H1 (cell line): ENCODE measurements around the gene PGM2. TPM values are rescaled to one million over a fixed set of nuclear protein-coding genes. Genes with fewer than 3 reads are reported as not detected.

Source experiments
- CTCF ChIA-PET: fragments of 300-600 bp; sonication (Branson Sonifier 250); formaldehyde crosslinking; loops from one replicate; lab custom pipeline; 2021; ENCODE audit not compliant: partially characterized antibody; lab: Charles Lee
- POLR2A ChIA-PET: fragments of 300-600 bp; sonication (Branson Sonifier 250); formaldehyde crosslinking; loops from one replicate; lab custom pipeline; 2021; ENCODE audit warnings: inconsistent platforms; ENCODE audit not compliant: partially characterized antibody; lab: Charles Lee
- DNase-seq, 2 experiments: peaks; one replicate each; pipeline versions ENCODE4 v3.0.0 to v3.0.0-alpha.2; 2010 to 2022; ENCODE audit warnings: low spot score in 2 of 2, low read depth in 1 of 2, mixed read lengths in 1 of 2
- FAIRE-seq: peaks from 2 replicates; lab custom pipeline; 2011; peaks lifted over from hg19 to GRCh38; lab: Jason Lieb, UNC
- H2AFZ ChIP-seq: 2 replicates; pipeline ENCODE4 v1.8.1; 2012; ENCODE audit warnings: low read length, inconsistent platforms
- H2AK5ac ChIP-seq: 2 replicates; pipeline ENCODE4 v1.6.1; 2013; ENCODE audit warnings: low read depth, low read length
- H2BK120ac ChIP-seq: replicated peaks from 2 replicates; pipeline ENCODE3; 2013; ENCODE audit warnings: low read depth, low read length, inconsistent platforms
- H2BK12ac ChIP-seq: 2 replicates; pipeline ENCODE4 v1.6.1; 2013; ENCODE audit warnings: low read depth, low read length
- H2BK15ac ChIP-seq: 2 replicates; pipeline ENCODE4 v1.6.1; 2013; ENCODE audit warnings: low read length
- H2BK20ac ChIP-seq: 2 replicates; pipeline ENCODE4 v1.6.1; 2013; ENCODE audit warnings: low read length
- H2BK5ac ChIP-seq: 2 replicates; pipeline ENCODE4 v1.6.1; 2013; ENCODE audit warnings: low read depth, low read length
- H3K14ac ChIP-seq: 2 replicates; pipeline ENCODE4 v1.6.1; 2013; ENCODE audit warnings: inconsistent platforms; ENCODE audit not compliant: insufficient read length
- H3K18ac ChIP-seq: 2 replicates; pipeline ENCODE4 v1.6.1; 2013; ENCODE audit warnings: low read length; ENCODE audit errors: extremely low read depth
- H3K23ac ChIP-seq: 2 replicates; pipeline ENCODE4 v1.6.1; 2013; ENCODE audit warnings: inconsistent platforms; ENCODE audit not compliant: insufficient read length
- H3K23me2 ChIP-seq: 2 replicates; pipeline ENCODE4 v1.6.1; 2013; ENCODE audit warnings: low read depth, low read length
- H3K27ac ChIP-seq: 2 replicates; pipeline ENCODE4 v1.6.1; 2011; ENCODE audit warnings: low read depth, low read length, inconsistent platforms
- H3K27me3 ChIP-seq, 4 experiments: replicated peaks in 1 of 4; 1 replicate in 1 of 4; 2 replicates in 3 of 4; pipeline versions ENCODE4 v1.6.1 to v1.8.1; 2011 to 2013; ENCODE audit warnings: low read length in 3 of 4, mild to moderate bottlenecking in 3 of 4, inconsistent platforms in 2 of 4, mixed read lengths in 2 of 4, moderate library complexity in 1 of 4; ENCODE audit not compliant: control insufficient read depth in 3 of 4, insufficient read depth in 3 of 4; ENCODE audit errors: extremely low read depth in 1 of 4
- H3K36me3 ChIP-seq, 4 experiments: 2 replicates each; pipeline versions ENCODE4 v1.6.1 to v1.8.1; 2011 to 2013; ENCODE audit warnings: mild to moderate bottlenecking in 4 of 4, low read length in 3 of 4, moderate library complexity in 2 of 4, control low read depth in 1 of 4, inconsistent platforms in 1 of 4; ENCODE audit not compliant: insufficient read depth in 4 of 4, control insufficient read depth in 2 of 4
- H3K4ac ChIP-seq: replicated peaks from 2 replicates; pipeline ENCODE3; 2013; ENCODE audit warnings: low read length, low read depth, mixed read lengths, inconsistent platforms; ENCODE audit not compliant: insufficient read length
- H3K4me1 ChIP-seq, 4 experiments: replicated peaks in 1 of 4; 1 replicate in 1 of 4; 2 replicates in 3 of 4; pipeline versions ENCODE4 v1.6.1 to v1.8.1; 2011 to 2013; ENCODE audit warnings: low read length in 3 of 4, inconsistent platforms in 2 of 4, mixed read lengths in 1 of 4; ENCODE audit not compliant: insufficient read depth in 4 of 4, control insufficient read depth in 3 of 4
- H3K4me2 ChIP-seq, 2 experiments: 2 replicates each; pipeline versions ENCODE4 v1.6.1 to v1.8.1; 2011 to 2013; ENCODE audit warnings: low read depth in 2 of 2, low read length in 2 of 2, control low read depth in 1 of 2, inconsistent platforms in 1 of 2, mild to moderate bottlenecking in 1 of 2; ENCODE audit not compliant: insufficient read depth in 1 of 2
- H3K4me3 ChIP-seq, 4 experiments: fragments of 200-600, 300-600 bp in 1 of 4; sonication (generic), shearing (Covaris generic), sonication (Bioruptor Twin) in 1 of 4; 2 replicates each; pipeline versions ENCODE4 v1.5.1 to v1.8.1; 2011 to 2016; ENCODE audit warnings: low read length in 4 of 4, low read depth in 3 of 4, control low read depth in 2 of 4, inconsistent platforms in 2 of 4, mild to moderate bottlenecking in 2 of 4, mixed read lengths in 1 of 4, moderate library complexity in 1 of 4; ENCODE audit not compliant: insufficient read depth in 2 of 4; ENCODE audit errors: extremely low read depth in 1 of 4
- H3K56ac ChIP-seq: replicated peaks from 2 replicates; pipeline ENCODE3; 2013; ENCODE audit warnings: low read depth, mild to moderate bottlenecking, mixed read lengths, low read length, inconsistent platforms; ENCODE audit not compliant: insufficient read length
- H3K79me1 ChIP-seq: 2 replicates; pipeline ENCODE4 v1.6.1; 2013; ENCODE audit warnings: low read depth, low read length, control low read depth
- H3K79me2 ChIP-seq, 2 experiments: 2 replicates each; pipeline versions ENCODE4 v1.6.1 to v1.8.1; 2012 to 2013; ENCODE audit warnings: low read length in 2 of 2, mild to moderate bottlenecking in 2 of 2, inconsistent platforms in 1 of 2; ENCODE audit not compliant: insufficient read depth in 2 of 2, control insufficient read depth in 1 of 2
- H3K9ac ChIP-seq, 4 experiments: replicated peaks in 1 of 4; 1 replicate in 1 of 4; 2 replicates in 3 of 4; pipeline versions ENCODE4 v1.6.1 to v1.8.1; 2011 to 2013; ENCODE audit warnings: low read depth in 3 of 4, low read length in 3 of 4, control low read depth in 2 of 4, mild to moderate bottlenecking in 2 of 4, moderate library complexity in 2 of 4, inconsistent platforms in 1 of 4; ENCODE audit errors: extremely low read depth in 1 of 4
- H3K9me3 ChIP-seq, 2 experiments: 2 replicates each; pipeline versions ENCODE4 v1.6.1 to v1.8.1; 2012 to 2013; ENCODE audit warnings: mild to moderate bottlenecking in 2 of 2, moderate library complexity in 2 of 2, control low read depth in 1 of 2, inconsistent platforms in 1 of 2, low read depth in 1 of 2, low read length in 1 of 2, mixed read lengths in 1 of 2; ENCODE audit not compliant: insufficient read depth in 2 of 2
- H4K20me1 ChIP-seq, 2 experiments: replicated peaks in 1 of 2; 2 replicates each; pipeline versions ENCODE3 to v1.8.1; 2011 to 2013; ENCODE audit warnings: inconsistent platforms in 2 of 2, low read length in 2 of 2, mild to moderate bottlenecking in 1 of 2; ENCODE audit not compliant: insufficient read depth in 2 of 2, control insufficient read depth in 1 of 2
- H4K5ac ChIP-seq: 2 replicates; pipeline ENCODE4 v1.6.1; 2013; ENCODE audit warnings: low read length, low read depth, mixed read lengths, inconsistent platforms; ENCODE audit not compliant: insufficient read length
- H4K8ac ChIP-seq: 2 replicates; pipeline ENCODE4 v1.8.0; 2013; ENCODE audit warnings: mild to moderate bottlenecking, moderate library complexity, low read length, inconsistent platforms; ENCODE audit not compliant: insufficient read depth; ENCODE audit errors: extremely low read depth
- H4K91ac ChIP-seq: replicated peaks from 2 replicates; pipeline ENCODE3; 2013; ENCODE audit warnings: low read length, mixed read lengths, inconsistent platforms; ENCODE audit not compliant: insufficient read length
- ATF2 ChIP-seq: IDR thresholded peaks from 2 replicates; pipeline ENCODE4 v1.6.1; 2012; ENCODE audit warnings: low read length, inconsistent platforms
- CBX5 ChIP-seq: fragments of 300-800, 300-1000 bp; sonication (generic); IDR thresholded peaks from 2 replicates; pipeline ENCODE4 v1.7.1; 2016; ENCODE audit warnings: antibody characterized with exemption, low read length, low read depth
- EP300 ChIP-seq, 2 experiments: IDR thresholded peaks; 1 replicate in 1 of 2; 2 replicates in 1 of 2; pipeline ENCODE4 v1.6.1; 2011 to 2012; ENCODE audit warnings: low read depth in 2 of 2, low read length in 2 of 2, mild to moderate bottlenecking in 2 of 2, borderline replicate concordance in 1 of 2, inconsistent platforms in 1 of 2, moderate library complexity in 1 of 2
- GABPA ChIP-seq: IDR thresholded peaks from 2 replicates; pipeline ENCODE4 v1.6.1; 2011; ENCODE audit warnings: mild to moderate bottlenecking, low read length, moderate library complexity, borderline replicate concordance; ENCODE audit not compliant: insufficient read depth
- GTF2F1 ChIP-seq: IDR thresholded peaks from 2 replicates; pipeline ENCODE4 v1.6.1; 2012; ENCODE audit warnings: low read depth, low read length, improper control_type of control experiment, borderline replicate concordance
- JUN ChIP-seq: IDR thresholded peaks from 2 replicates; pipeline ENCODE4 v1.6.1; 2011; ENCODE audit warnings: low read depth, mild to moderate bottlenecking, improper control_type of control experiment, low read length
- NRF1 ChIP-seq: IDR thresholded peaks from 2 replicates; pipeline ENCODE4 v1.6.1; 2011; ENCODE audit warnings: mild to moderate bottlenecking, low read depth, low read length, improper control_type of control experiment
- POLR2A ChIP-seq, 2 experiments: IDR thresholded peaks; 1 replicate in 1 of 2; 2 replicates in 1 of 2; pipeline ENCODE4 v1.6.1; 2011; ENCODE audit warnings: low read depth in 2 of 2, low read length in 2 of 2, mild to moderate bottlenecking in 2 of 2; ENCODE audit errors: control extremely low read depth in 1 of 2
- RFX5 ChIP-seq: IDR thresholded peaks from 2 replicates; pipeline ENCODE4 v1.6.1; 2011; ENCODE audit warnings: low read depth, low read length, improper control_type of control experiment, borderline replicate concordance
- RNF2 ChIP-seq: fragments of 200-900, 300-1000 bp; sonication (generic); IDR thresholded peaks from 2 replicates; pipeline ENCODE4 v1.7.1; 2016; ENCODE audit warnings: borderline replicate concordance, low read depth, mild to moderate bottlenecking, antibody characterized with exemption, low read length; ENCODE audit not compliant: poor library complexity, severe bottlenecking; ENCODE audit errors: missing control alignments
- SAP30 ChIP-seq: fragments of 300-600 bp; sonication (generic); IDR thresholded peaks from 2 replicates; pipeline ENCODE4 v1.7.1; 2012; ENCODE audit warnings: low read length, moderate library complexity, mild to moderate bottlenecking, inconsistent platforms; ENCODE audit not compliant: insufficient read depth, insufficient replicate concordance
- WGBS, 2 experiments: shearing (Covaris generic) in 1 of 2; methylation state at CpG; one replicate each; pipeline versions ENCODE4 v1.1.6 to v1.1.7; 2013 to 2015; ENCODE audit warnings: low lambda C conversion rate in 2 of 2, mixed read lengths in 2 of 2, inconsistent platforms in 1 of 2, low coverage in 1 of 2, missing lambda C conversion rate in 1 of 2; ENCODE audit not compliant: insufficient replicate concordance in 2 of 2, insufficient coverage in 1 of 2, insufficient read length in 1 of 2; ENCODE audit errors: extremely low coverage in 1 of 2, missing lambda C conversion rate in 1 of 2; 5-methylcytosine and 5-hydroxymethylcytosine counted together
- polyA plus RNA-seq, 7 experiments: library from polyadenylated mRNA; depleted of rRNA in 3 of 7; stranded (reverse) in 5 of 7; unstranded in 2 of 7; fragments of >200 nt in 5 of 7; fragments of 200-250 nt in 2 of 7; gene quantifications; 1 replicate in 5 of 7; 2 replicates in 1 of 7; 4 replicates in 1 of 7; pipeline versions ENCODE4 v1.2.1 to v1.2.3, GENCODE V29; 2011 to 2013; ENCODE audit warnings: missing spikeins in 2 of 7, mixed read lengths in 2 of 7
- total RNA-seq: library from RNA; stranded (reverse); fragmentation: NEBNext Ultra II Directional; extraction: Animal tissue kit (Norgen Biotek cat#: 25700); gene quantifications from 2 replicates; pipeline ENCODE4 v1.2.1, GENCODE V29; 2021

The PGM2 gene
- total and polyA plus RNA-seq, 2 of the 8 experiments (the other 6 are each of a cell fraction or from before 2014, with no cell fraction given): 7.7 to 38.0 TPM

GRCh38 chr4:37825968-37826294 is 555 bp upstream of the PGM2 start:
- Histone ChIP-seq H2BK12ac (no peak overlapping the region), H3K56ac (no peak overlapping the region), H4K20me1 (peaks cover 1 to 10% of the 10 kb centered on the region in 2 experiments), H3K4me1 (peaks cover 0 to 5% (median 4%) of the 10 kb centered on the region in 4 experiments; a peak in 4 of 7 replicates), H3K27me3 (peaks cover 0 to 15% (median 7%) of the 10 kb centered on the region in 4 experiments; a peak in 5 of 7 replicates), H2BK5ac (no peak overlapping the region), H2AK5ac (no peak overlapping the region), H3K9me3 (no peaks in the 10 kb centered on the region), H2BK120ac (no peak overlapping the region), H4K8ac (no peak overlapping the region), H3K79me2 (no peaks in the 10 kb centered on the region), H4K5ac (no peak overlapping the region), H2AFZ (peak overlapping the region; percentile 43), H3K23ac (no peak overlapping the region), H3K4me3 (peak overlapping the region; percentile 66 to 77 (median 72)), H4K91ac (no peak overlapping the region), H3K18ac (no peak overlapping the region), H3K4me2 (peak overlapping the region; percentile 90 to 94), H3K4ac (peak overlapping the region; percentile 5), H3K36me3 (peaks cover 0 to 6% (median 4%) of the 10 kb centered on the region in 4 experiments; a peak in 4 of 8 replicates), H3K14ac (no peak overlapping the region), H3K27ac (no peak overlapping the region), H3K79me1 (no peaks in the 10 kb centered on the region), H3K9ac (peak overlapping the region in 1 of 4 experiments; percentile 43; a peak in 3 of 7 replicates), H2BK15ac (no peak overlapping the region), H3K23me2 (peaks cover 14% of the 10 kb centered on the region; the same call in 1 of the 2 replicates), H2BK20ac (no peak overlapping the region)
- ChIA-PET CTCF (interaction anchor here (0.5 to 2.7 kb wide), 9 partner anchors 9 to 375 kb away, joined by 3 to 10 read pairs (median 3); no protein-coding TSS in a partner anchor), POLR2A (interaction anchor here (1.0 to 1.9 kb wide), 4 partner anchors 14 to 932 kb away, joined by 3 to 4 read pairs (median 4); no protein-coding TSS in a partner anchor)
- DNase-seq: peak in 1 of 2 experiments; percentile 52
- no peak for FAIRE-seq
- 3% methylated on average over 14 of the region's 14 CpGs; no CpG with 5 or more reads in 1 of the 2 experiments for WGBS, 2 experiments
- TF ChIP-seq CBX5: no peak
- no peak for TF ChIP-seq GTF2F1
- TF ChIP-seq ATF2: no peak
- TF ChIP-seq RFX5: no peak
- TF ChIP-seq NRF1: no peak
- no peak for TF ChIP-seq GABPA
- no peak for TF ChIP-seq JUN
- no peak for TF ChIP-seq SAP30
- no peak for TF ChIP-seq POLR2A (IDR thresholded peaks at IDR 0.05; ENCODE audit: control extremely low read depth in 1 of 2, low read depth in 2 of 2, low read length in 2 of 2)
- no peak for TF ChIP-seq RNF2
- TF ChIP-seq EP300 (IDR thresholded peaks at IDR 0.05; ENCODE audit: borderline replicate concordance in 1 of 2, low read depth in 2 of 2, low read length in 2 of 2): no peak
